CD4-positive, alpha-beta T cell (primary cell): ENCODE measurements around the gene POLDIP3. TPM values are rescaled to one million over a fixed set of nuclear protein-coding genes. Genes with fewer than 3 reads are reported as not detected.
"Not testable (repeated sequence)": the region's sequence is repeated elsewhere in the genome, so short reads cannot be mapped to it uniquely, and the experiment has no call there.

Experiments used
- ATAC-seq: fragments of 200-7000 bp; cut with Tn5 transposase; one replicate; pipeline ENCODE4 v1.10.0; 2022; ENCODE audit warnings: mild to moderate bottlenecking; ENCODE audit not compliant: poor library complexity
- CTCF ChIA-PET: fragments of 350-600 bp; sonication (Branson Sonifier 250); formaldehyde crosslinking; loops from one replicate; lab custom pipeline; 2021; ENCODE audit warnings: antibody characterized with exemption, inconsistent platforms; lab: Charles Lee
- POLR2A ChIA-PET: fragments of 350-600 bp; sonication (Branson Sonifier 250); formaldehyde crosslinking; loops from one replicate; lab custom pipeline; 2021; ENCODE audit warnings: antibody characterized with exemption, inconsistent platforms; lab: Charles Lee
- DNase-seq, 14 experiments: peaks; one replicate each; pipeline ENCODE4 v3.0.0-alpha.2; 2013 to 2020; ENCODE audit warnings: mixed read lengths in 2 of 14
- H3K27ac ChIP-seq, 2 donors: one replicate each; pipeline versions ENCODE4 v1.5.1 to v1.7.0; 2013; ENCODE audit warnings: low read length in 2 of 2, low read depth in 1 of 2, mild to moderate bottlenecking in 1 of 2
- H3K27me3 ChIP-seq, 2 experiments: 1 replicate in 1 of 2; 2 replicates in 1 of 2; pipeline versions ENCODE4 v1.6.1 to v1.7.0; 2013; ENCODE audit warnings: low read length in 2 of 2, control low read depth in 1 of 2, mild to moderate bottlenecking in 1 of 2, moderate library complexity in 1 of 2; ENCODE audit not compliant: insufficient read depth in 2 of 2, control insufficient read depth in 1 of 2
- H3K36me3 ChIP-seq: one replicate; pipeline ENCODE4 v1.6.1; 2013; ENCODE audit warnings: low read length, control low read depth; ENCODE audit not compliant: insufficient read depth
- H3K4me1 ChIP-seq: one replicate; pipeline ENCODE4 v1.6.1; 2013; ENCODE audit warnings: low read length, control low read depth; ENCODE audit not compliant: insufficient read depth
- H3K4me3 ChIP-seq: one replicate; pipeline ENCODE4 v1.5.1; 2013; ENCODE audit warnings: mild to moderate bottlenecking, low read length, moderate library complexity
- H3K9me3 ChIP-seq, 2 experiments: 1 replicate in 1 of 2; 2 replicates in 1 of 2; pipeline versions ENCODE4 v1.6.1 to v1.7.0; 2013; ENCODE audit warnings: low read length in 2 of 2, mild to moderate bottlenecking in 2 of 2, control low read depth in 1 of 2, moderate library complexity in 1 of 2; ENCODE audit not compliant: control insufficient read depth in 1 of 2, insufficient read depth in 1 of 2
- H3K27ac Mint-ChIP-seq: one replicate; pipeline ENCODE4 v1.8.0; 2020; ENCODE audit warnings: mixed read lengths
- H3K27me3 Mint-ChIP-seq: one replicate; pipeline ENCODE4 v1.8.0; 2021; ENCODE audit warnings: mixed read lengths
- H3K36me3 Mint-ChIP-seq: one replicate; pipeline ENCODE4 v1.8.0; 2021; ENCODE audit warnings: low read depth, mixed read lengths
- H3K4me1 Mint-ChIP-seq: one replicate; pipeline ENCODE4 v1.8.0; 2021; ENCODE audit warnings: low read depth, mixed read lengths
- H3K4me3 Mint-ChIP-seq: one replicate; pipeline ENCODE4 v1.8.0; 2020; ENCODE audit warnings: mild to moderate bottlenecking, mixed read lengths
- H3K9me3 Mint-ChIP-seq: one replicate; pipeline ENCODE4 v1.8.0; 2020; ENCODE audit warnings: mixed read lengths
- CTCF ChIP-seq: fragments of 200-600 bp; IDR thresholded peaks from one replicate; pipeline ENCODE4 v1.8.0; 2022; ENCODE audit warnings: antibody characterized with exemption, mild to moderate bottlenecking
- intact Hi-C, 2 experiments: fragments of 100-400 bp; cut with DNase I in 1 of 2; cut with micrococcal nuclease in 1 of 2; formaldehyde crosslinking; loops; one replicate each; pipeline versions ENCODE4 v1.15.1 to v1.9.0; 2023 to 2025; cut with DNase I, micrococcal nuclease
- total RNA-seq, 174 experiments: library from RNA in 2 of 174; stranded (reverse) in 2 of 174; gene quantifications; one replicate each; pipeline ENCODE4 v1.2.3 and lab custom pipeline; 2021 to 2026

Gene POLDIP3
- total RNA-seq, 2 experiments from 2014 or later, result 77.7 to 80.7 TPM

DNA sequence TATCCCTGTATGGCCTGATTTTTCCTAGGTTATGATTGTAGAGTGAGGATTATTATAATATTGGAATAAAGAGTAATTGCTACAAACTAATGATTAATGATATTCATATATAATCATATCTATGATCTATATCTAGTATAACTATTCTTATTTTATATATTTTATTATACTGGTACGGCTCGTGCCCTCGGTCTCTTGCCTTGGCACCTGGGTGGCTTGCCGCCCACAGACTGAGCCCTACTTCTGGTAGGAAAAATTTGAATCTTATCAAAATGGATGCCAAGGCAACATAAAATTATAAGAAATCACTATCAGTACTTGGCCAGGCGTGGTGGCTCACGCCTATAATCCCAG lies 62.4 kb downstream of the POLDIP3 start:
- ATAC-seq, H3K36me3 ChIP-seq, DNase-seq, H3K27ac ChIP-seq, H3K27ac Mint-ChIP-seq, H3K27me3 ChIP-seq, intact Hi-C loops, H3K9me3 Mint-ChIP-seq, H3K9me3 ChIP-seq, H3K27me3 Mint-ChIP-seq, H3K36me3 Mint-ChIP-seq: not testable (repeated sequence)
- H3K4me1 ChIP-seq, result peaks cover 19% of the 10 kb centered on the region
- CTCF ChIA-PET, result interaction anchor here (0.7 to 1.3 kb wide), 3 partner anchors 9 to 351 kb away, joined by 3 to 4 read pairs (median 3); no protein-coding TSS in a partner anchor
- peaks cover 11% of the 10 kb centered on the region for H3K4me1 Mint-ChIP-seq
- POLR2A ChIA-PET, result interaction anchor here (0.7 kb wide), 1 partner anchor 17 kb away, joined by 3 read pairs; no protein-coding TSS in a partner anchor
- peak overlapping the region; percentile 47 for H3K4me3 ChIP-seq
- H3K4me3 Mint-ChIP-seq, result peak overlapping the region; percentile 54
- peak; percentile 45 for TF ChIP-seq CTCF

DNA sequence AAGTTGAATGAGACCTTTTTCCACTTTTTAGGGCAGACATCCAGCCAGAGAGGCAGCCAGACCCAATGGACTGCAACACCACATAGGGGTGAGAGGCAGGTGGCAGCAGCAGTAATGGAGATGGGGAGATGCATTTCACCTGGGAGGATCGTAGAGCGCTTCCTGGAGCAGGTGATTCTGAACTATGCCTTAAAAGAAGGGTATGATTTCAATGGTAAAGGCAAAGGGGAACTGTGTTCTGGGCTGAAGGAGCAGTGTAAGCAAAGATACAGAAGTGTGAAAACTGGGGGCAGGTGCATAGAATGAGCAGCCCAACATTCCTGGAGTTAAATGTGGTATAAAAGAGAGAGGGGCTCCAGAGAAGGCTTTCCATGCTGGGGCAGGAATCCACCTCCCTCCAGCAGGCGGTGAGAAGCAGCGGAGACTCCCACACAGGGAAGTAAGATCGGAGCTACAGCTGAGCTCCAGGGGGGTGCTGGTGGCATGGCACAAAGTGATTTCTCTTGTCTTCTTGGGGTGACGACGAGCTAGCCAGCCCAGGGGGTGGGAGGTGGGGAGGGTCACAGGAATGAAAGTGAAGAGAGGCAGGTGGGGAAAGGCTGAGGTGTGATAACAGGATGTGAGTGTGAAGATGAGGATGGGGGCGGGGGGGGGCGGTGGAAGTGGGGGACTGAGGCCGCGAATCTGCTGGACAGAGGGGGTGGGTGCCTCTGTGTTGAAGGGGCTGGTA lies 65.2 kb downstream of the POLDIP3 start:
- DNase-seq (no peak), ATAC-seq (no peak)
- ChIA-PET CTCF (no interaction called here), POLR2A (no interaction called here)
- peaks cover 18% of the 10 kb centered on the region for H3K4me1 ChIP-seq
- H3K36me3 Mint-ChIP-seq, result no peaks in the 10 kb centered on the region
- no peak overlapping the region for H3K4me3 ChIP-seq
- TF ChIP-seq CTCF, result no peak
- intact Hi-C loops, result no loop called here
- no peaks in the 10 kb centered on the region for H3K9me3 ChIP-seq
- H3K27ac ChIP-seq, result no peak overlapping the region
- H3K4me3 Mint-ChIP-seq, result no peak overlapping the region
- no peaks in the 10 kb centered on the region for H3K9me3 Mint-ChIP-seq
- no peaks in the 10 kb centered on the region for H3K27me3 ChIP-seq
- no peaks in the 10 kb centered on the region for H3K36me3 ChIP-seq
- no peak overlapping the region for H3K27ac Mint-ChIP-seq
- no peaks in the 10 kb centered on the region for H3K27me3 Mint-ChIP-seq
- peaks cover 11% of the 10 kb centered on the region for H3K4me1 Mint-ChIP-seq

DNA sequence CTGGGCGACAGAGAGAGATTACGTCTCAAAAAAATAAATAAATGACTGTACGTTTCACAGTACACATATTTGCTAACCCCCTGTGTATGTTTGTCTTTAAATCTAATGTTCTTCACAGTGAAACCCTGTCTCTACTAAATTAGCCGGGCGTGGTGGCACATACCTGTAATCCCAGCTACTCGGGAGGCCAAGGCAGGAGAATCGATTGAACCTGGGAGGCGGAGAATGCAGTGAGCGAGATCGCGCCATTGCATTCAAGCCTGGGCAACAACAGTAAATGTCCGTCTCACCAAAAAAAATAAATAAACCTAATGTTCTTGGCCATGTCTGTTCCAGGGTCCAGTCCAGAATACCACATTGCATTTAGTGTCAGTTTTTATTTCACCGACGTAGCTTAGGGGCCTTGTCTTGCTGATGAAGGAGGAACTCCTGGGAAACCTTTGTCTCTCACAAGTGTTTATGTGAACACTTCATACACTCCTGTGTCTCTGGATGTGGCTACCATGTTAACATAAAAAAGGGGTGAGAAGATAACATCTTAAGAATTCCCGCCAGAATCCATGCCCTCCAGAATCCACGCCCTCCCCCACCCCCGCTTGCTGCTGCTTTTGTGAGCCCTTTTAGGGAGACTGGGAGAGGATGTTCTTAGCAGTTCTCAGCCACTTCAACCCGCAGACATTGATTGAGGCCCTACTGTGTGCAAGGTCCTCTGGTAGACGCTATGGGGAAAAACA lies 65.9 kb downstream of the POLDIP3 start:
- Mint-ChIP-seq H3K36me3 (no peaks in the 10 kb centered on the region), H3K27ac (no peak overlapping the region), H3K4me3 (no peak overlapping the region), H3K27me3 (no peaks in the 10 kb centered on the region), H3K4me1 (peaks cover 11% of the 10 kb centered on the region), H3K9me3 (no peaks in the 10 kb centered on the region)
- H3K27me3 ChIP-seq, result no peaks in the 10 kb centered on the region
- ChIA-PET POLR2A (no interaction called here), CTCF (no interaction called here)
- no peak overlapping the region for H3K27ac ChIP-seq
- intact Hi-C loops, result no loop called here
- peaks cover 11% of the 10 kb centered on the region for H3K4me1 ChIP-seq
- ATAC-seq (no peak), DNase-seq (no peak)
- TF ChIP-seq CTCF, result no peak
- no peak overlapping the region for H3K4me3 ChIP-seq
- no peaks in the 10 kb centered on the region for H3K36me3 ChIP-seq
- no peaks in the 10 kb centered on the region for H3K9me3 ChIP-seq

GRCh38 chr22:42548126-42548525 lies 66.6 kb downstream of the POLDIP3 start:
- not testable (repeated sequence) for H3K4me1 ChIP-seq

More at GRCh38 chr22:42548126-42548525, 66.6 kb downstream of the POLDIP3 start:
- CTCF ChIA-PET, H3K9me3 Mint-ChIP-seq, ATAC-seq, H3K36me3 ChIP-seq, POLR2A ChIA-PET, DNase-seq, H3K27me3 Mint-ChIP-seq, intact Hi-C loops, H3K27ac ChIP-seq, H3K9me3 ChIP-seq, H3K4me3 Mint-ChIP-seq, H3K27me3 ChIP-seq, H3K27ac Mint-ChIP-seq, H3K4me3 ChIP-seq, H3K36me3 Mint-ChIP-seq: not testable (repeated sequence)
- peaks cover 11% of the 10 kb centered on the region for H3K4me1 Mint-ChIP-seq
